ENCODE measurements around the gene GABPA.
A peak's percentile ranks its signal among the peaks of the same experiment; 100 is the strongest.

The GABPA gene

DNA sequence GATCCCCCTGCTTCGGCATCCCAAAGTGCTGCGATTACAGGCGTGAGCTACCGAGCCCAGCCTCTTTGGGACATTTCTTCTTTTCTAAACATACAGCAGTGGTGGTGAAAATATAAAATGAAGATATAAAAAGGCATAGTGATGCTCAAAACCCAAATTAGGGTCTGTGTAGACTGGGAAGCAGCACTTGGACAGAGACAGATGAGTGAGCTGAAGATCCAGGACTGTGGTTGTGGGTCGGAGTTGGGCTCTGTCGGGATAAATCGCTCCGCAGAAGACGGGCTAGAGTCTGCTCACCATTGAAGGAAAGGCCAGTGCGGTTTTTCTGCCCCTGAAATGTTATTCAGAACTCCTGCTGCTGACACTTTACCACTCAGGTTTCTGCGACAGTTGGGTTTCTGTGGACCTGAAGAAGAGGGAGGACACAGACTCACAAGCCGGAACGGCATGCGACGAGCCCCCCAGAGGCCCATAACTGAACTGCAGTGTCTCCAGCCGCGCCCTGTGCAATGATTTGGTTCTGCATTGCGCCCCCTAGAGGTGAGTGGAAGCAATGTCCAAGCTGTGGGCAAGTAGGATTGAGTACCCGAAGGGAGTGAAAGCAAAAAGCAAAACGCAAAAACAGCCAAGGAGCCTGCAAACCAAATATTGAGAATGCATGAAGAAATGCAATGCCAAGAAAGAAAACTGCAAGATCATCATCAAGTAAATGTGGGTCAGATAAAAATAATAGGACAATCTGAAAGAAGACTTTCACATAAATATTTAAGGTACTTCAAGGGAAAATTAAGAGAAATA lies 66.6 kb downstream of the GABPA start (continued):
- TF ChIP-seq CTCF (tag by site-specific recombination; IDR thresholded peaks at IDR 0.05) (peak; percentile 94), ZNF529 (tag by site-specific recombination; IDR thresholded peaks at IDR 0.05; ENCODE audit: insufficient replicate concordance) (no peak), ZNF610 (tag by site-specific recombination; IDR thresholded peaks at IDR 0.05; ENCODE audit: borderline replicate concordance) (no peak), IKZF3 (tag by site-specific recombination; IDR thresholded peaks at IDR 0.05) (no peak), ZNF837 (tag by site-specific recombination; IDR thresholded peaks at IDR 0.05) (no peak), ZNF48 (tag by site-specific recombination; IDR thresholded peaks at IDR 0.05) (no peak), EGR2 (tag by site-specific recombination; IDR thresholded peaks at IDR 0.05; ENCODE audit: low read depth) (no peak), ZNF169 (tag by site-specific recombination; IDR thresholded peaks at IDR 0.05) (no peak), ZNF660 (tag by site-specific recombination; IDR thresholded peaks at IDR 0.05) (peak; percentile 90), PRDM1 (tag by site-specific recombination; IDR thresholded peaks at IDR 0.05) (peak; percentile 93), ZNF394 (tag by site-specific recombination; IDR thresholded peaks at IDR 0.05; ENCODE audit: borderline replicate concordance) (no peak; the same call in 1 of the 2 replicates), ZNF202 (tag by site-specific recombination; IDR thresholded peaks at IDR 0.05; ENCODE audit: borderline replicate concordance) (no peak), ZNF791 (tag by site-specific recombination; IDR thresholded peaks at IDR 0.05) (no peak), ZNF140 (tag by site-specific recombination; IDR thresholded peaks at IDR 0.05) (no peak), KLF7 (tag by site-specific recombination; IDR thresholded peaks at IDR 0.05; ENCODE audit: borderline replicate concordance) (no peak)
- TF ChIP-seq, protein P1, sequence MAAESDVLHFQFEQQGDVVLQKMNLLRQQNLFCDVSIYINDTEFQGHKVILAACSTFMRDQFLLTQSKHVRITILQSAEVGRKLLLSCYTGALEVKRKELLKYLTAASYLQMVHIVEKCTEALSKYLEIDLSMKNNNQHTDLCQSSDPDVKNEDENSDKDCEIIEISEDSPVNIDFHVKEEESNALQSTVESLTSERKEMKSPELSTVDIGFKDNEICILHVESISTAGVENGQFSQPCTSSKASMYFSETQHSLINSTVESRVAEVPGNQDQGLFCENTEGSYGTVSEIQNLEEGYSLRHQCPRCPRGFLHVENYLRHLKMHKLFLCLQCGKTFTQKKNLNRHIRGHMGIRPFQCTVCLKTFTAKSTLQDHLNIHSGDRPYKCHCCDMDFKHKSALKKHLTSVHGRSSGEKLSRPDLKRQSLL (tag by site-specific recombination; IDR thresholded peaks at IDR 0.05): no peak
- TF ChIP-seq, protein P2, sequence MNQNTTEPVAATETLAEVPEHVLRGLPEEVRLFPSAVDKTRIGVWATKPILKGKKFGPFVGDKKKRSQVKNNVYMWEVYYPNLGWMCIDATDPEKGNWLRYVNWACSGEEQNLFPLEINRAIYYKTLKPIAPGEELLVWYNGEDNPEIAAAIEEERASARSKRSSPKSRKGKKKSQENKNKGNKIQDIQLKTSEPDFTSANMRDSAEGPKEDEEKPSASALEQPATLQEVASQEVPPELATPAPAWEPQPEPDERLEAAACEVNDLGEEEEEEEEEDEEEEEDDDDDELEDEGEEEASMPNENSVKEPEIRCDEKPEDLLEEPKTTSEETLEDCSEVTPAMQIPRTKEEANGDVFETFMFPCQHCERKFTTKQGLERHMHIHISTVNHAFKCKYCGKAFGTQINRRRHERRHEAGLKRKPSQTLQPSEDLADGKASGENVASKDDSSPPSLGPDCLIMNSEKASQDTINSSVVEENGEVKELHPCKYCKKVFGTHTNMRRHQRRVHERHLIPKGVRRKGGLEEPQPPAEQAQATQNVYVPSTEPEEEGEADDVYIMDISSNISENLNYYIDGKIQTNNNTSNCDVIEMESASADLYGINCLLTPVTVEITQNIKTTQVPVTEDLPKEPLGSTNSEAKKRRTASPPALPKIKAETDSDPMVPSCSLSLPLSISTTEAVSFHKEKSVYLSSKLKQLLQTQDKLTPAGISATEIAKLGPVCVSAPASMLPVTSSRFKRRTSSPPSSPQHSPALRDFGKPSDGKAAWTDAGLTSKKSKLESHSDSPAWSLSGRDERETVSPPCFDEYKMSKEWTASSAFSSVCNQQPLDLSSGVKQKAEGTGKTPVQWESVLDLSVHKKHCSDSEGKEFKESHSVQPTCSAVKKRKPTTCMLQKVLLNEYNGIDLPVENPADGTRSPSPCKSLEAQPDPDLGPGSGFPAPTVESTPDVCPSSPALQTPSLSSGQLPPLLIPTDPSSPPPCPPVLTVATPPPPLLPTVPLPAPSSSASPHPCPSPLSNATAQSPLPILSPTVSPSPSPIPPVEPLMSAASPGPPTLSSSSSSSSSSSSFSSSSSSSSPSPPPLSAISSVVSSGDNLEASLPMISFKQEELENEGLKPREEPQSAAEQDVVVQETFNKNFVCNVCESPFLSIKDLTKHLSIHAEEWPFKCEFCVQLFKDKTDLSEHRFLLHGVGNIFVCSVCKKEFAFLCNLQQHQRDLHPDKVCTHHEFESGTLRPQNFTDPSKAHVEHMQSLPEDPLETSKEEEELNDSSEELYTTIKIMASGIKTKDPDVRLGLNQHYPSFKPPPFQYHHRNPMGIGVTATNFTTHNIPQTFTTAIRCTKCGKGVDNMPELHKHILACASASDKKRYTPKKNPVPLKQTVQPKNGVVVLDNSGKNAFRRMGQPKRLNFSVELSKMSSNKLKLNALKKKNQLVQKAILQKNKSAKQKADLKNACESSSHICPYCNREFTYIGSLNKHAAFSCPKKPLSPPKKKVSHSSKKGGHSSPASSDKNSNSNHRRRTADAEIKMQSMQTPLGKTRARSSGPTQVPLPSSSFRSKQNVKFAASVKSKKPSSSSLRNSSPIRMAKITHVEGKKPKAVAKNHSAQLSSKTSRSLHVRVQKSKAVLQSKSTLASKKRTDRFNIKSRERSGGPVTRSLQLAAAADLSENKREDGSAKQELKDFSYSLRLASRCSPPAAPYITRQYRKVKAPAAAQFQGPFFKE (tag by site-specific recombination; IDR thresholded peaks at IDR 0.05; ENCODE audit: borderline replicate concordance): no peak
- TF ChIP-seq, protein P3, sequence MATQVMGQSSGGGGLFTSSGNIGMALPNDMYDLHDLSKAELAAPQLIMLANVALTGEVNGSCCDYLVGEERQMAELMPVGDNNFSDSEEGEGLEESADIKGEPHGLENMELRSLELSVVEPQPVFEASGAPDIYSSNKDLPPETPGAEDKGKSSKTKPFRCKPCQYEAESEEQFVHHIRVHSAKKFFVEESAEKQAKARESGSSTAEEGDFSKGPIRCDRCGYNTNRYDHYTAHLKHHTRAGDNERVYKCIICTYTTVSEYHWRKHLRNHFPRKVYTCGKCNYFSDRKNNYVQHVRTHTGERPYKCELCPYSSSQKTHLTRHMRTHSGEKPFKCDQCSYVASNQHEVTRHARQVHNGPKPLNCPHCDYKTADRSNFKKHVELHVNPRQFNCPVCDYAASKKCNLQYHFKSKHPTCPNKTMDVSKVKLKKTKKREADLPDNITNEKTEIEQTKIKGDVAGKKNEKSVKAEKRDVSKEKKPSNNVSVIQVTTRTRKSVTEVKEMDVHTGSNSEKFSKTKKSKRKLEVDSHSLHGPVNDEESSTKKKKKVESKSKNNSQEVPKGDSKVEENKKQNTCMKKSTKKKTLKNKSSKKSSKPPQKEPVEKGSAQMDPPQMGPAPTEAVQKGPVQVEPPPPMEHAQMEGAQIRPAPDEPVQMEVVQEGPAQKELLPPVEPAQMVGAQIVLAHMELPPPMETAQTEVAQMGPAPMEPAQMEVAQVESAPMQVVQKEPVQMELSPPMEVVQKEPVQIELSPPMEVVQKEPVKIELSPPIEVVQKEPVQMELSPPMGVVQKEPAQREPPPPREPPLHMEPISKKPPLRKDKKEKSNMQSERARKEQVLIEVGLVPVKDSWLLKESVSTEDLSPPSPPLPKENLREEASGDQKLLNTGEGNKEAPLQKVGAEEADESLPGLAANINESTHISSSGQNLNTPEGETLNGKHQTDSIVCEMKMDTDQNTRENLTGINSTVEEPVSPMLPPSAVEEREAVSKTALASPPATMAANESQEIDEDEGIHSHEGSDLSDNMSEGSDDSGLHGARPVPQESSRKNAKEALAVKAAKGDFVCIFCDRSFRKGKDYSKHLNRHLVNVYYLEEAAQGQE (tag by site-specific recombination; IDR thresholded peaks at IDR 0.05): 0 out of 2 replicates have a peak, but pooled peaks have one; percentile 26
- TF ChIP-seq, protein P4, sequence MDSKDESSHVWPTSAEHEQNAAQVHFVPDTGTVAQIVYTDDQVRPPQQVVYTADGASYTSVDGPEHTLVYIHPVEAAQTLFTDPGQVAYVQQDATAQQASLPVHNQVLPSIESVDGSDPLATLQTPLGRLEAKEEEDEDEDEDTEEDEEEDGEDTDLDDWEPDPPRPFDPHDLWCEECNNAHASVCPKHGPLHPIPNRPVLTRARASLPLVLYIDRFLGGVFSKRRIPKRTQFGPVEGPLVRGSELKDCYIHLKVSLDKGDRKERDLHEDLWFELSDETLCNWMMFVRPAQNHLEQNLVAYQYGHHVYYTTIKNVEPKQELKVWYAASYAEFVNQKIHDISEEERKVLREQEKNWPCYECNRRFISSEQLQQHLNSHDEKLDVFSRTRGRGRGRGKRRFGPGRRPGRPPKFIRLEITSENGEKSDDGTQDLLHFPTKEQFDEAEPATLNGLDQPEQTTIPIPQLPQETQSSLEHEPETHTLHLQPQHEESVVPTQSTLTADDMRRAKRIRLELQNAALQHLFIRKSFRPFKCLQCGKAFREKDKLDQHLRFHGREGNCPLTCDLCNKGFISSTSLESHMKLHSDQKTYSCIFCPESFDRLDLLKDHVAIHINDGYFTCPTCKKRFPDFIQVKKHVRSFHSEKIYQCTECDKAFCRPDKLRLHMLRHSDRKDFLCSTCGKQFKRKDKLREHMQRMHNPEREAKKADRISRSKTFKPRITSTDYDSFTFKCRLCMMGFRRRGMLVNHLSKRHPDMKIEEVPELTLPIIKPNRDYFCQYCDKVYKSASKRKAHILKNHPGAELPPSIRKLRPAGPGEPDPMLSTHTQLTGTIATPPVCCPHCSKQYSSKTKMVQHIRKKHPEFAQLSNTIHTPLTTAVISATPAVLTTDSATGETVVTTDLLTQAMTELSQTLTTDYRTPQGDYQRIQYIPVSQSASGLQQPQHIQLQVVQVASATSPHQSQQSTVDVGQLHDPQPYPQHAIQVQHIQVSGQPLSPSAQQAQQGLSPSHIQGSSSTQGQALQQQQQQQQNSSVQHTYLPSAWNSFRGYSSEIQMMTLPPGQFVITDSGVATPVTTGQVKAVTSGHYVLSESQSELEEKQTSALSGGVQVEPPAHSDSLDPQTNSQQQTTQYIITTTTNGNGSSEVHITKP (tag by site-specific recombination; IDR thresholded peaks at IDR 0.05): no peak
- TF ChIP-seq, protein P5, sequence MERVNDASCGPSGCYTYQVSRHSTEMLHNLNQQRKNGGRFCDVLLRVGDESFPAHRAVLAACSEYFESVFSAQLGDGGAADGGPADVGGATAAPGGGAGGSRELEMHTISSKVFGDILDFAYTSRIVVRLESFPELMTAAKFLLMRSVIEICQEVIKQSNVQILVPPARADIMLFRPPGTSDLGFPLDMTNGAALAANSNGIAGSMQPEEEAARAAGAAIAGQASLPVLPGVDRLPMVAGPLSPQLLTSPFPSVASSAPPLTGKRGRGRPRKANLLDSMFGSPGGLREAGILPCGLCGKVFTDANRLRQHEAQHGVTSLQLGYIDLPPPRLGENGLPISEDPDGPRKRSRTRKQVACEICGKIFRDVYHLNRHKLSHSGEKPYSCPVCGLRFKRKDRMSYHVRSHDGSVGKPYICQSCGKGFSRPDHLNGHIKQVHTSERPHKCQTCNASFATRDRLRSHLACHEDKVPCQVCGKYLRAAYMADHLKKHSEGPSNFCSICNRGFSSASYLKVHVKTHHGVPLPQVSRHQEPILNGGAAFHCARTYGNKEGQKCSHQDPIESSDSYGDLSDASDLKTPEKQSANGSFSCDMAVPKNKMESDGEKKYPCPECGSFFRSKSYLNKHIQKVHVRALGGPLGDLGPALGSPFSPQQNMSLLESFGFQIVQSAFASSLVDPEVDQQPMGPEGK (tag by site-specific recombination; IDR thresholded peaks at IDR 0.05): no peak

All from HEK293 (cell line).